ENCODE data around the gene CDC42EP4. TPM values are rescaled to one million over a fixed set of nuclear protein-coding genes. Genes with fewer than 3 reads are reported as not detected.

Gene CDC42EP4
- total and polyA plus RNA-seq, 8 donors: 23.2 to 93.3 (median 44.8) TPM

- Histone ChIP-seq H3K4me3 (no peak overlapping the region), H3K36me3 (peaks cover 26 to 54% (median 42%) of the 10 kb centered on the region in 4 donors), H3K9me3 (no peaks in the 10 kb centered on the region), H3K27ac (peak overlapping the region in 3 of 5 donors; percentile 14 to 90 (median 41)), H3K27me3 (no peaks in the 10 kb centered on the region), H3K4me1 (peaks cover 52 to 88% (median 72%) of the 10 kb centered on the region in 4 donors)
- DNase-seq: no peak
- WGBS, 5 donors: 76 to 84% (median 81%) methylated on average over 7 of the region's 7 CpGs
- intact Hi-C loops (cut with DNase I; ENCODE audit: low total_unique reads): no loop called here
- TF ChIP-seq EP300 (IDR thresholded peaks at IDR 0.05) (no peak), CTCF (IDR thresholded peaks at IDR 0.05) (no peak), POLR2AphosphoS5 (IDR thresholded peaks at IDR 0.05) (no peak), POLR2A (IDR thresholded peaks at IDR 0.05) (no peak)
Measured at GRCh38 chr17:73281928-73282327, 29.9 kb downstream of the CDC42EP4 start.

GRCh38 chr17:73280191-73280590 is 31.6 kb downstream of the CDC42EP4 start:
- H3K27ac ChIP-seq: peak overlapping the region in 4 of 5 donors; percentile 33 to 90 (median 62)
- WGBS, 5 donors: 94 to 96% (median 95%) methylated on average over 12 of the region's 12 CpGs

GRCh38 chr17:73279704-73280103 is 32.1 kb downstream of the CDC42EP4 start:
- no peak overlapping the region for H3K4me3 ChIP-seq
- H3K9me3 ChIP-seq: no peaks in the 10 kb centered on the region
- intact Hi-C loops (cut with DNase I; ENCODE audit: low total_unique reads): no loop called here
- H3K36me3 ChIP-seq: peaks cover 9 to 36% (median 20%) of the 10 kb centered on the region in 4 donors
- H3K27ac ChIP-seq: peak overlapping the region; percentile 33 to 90 (median 59)
- H3K27me3 ChIP-seq: no peaks in the 10 kb centered on the region
- TF ChIP-seq EP300 (IDR thresholded peaks at IDR 0.05) (no peak), POLR2AphosphoS5 (IDR thresholded peaks at IDR 0.05) (no peak), CTCF (IDR thresholded peaks at IDR 0.05) (no peak), POLR2A (IDR thresholded peaks at IDR 0.05) (no peak)
- peaks cover 30 to 66% (median 50%) of the 10 kb centered on the region in 4 donors for H3K4me1 ChIP-seq
- WGBS, 5 donors: 62 to 83% (median 76%) methylated on average over 5 to 7 of the region's 7 CpGs
- no peak for DNase-seq

More at GRCh38 chr17:73280191-73280590, 31.6 kb downstream of the CDC42EP4 start:
- H3K4me1 ChIP-seq: peaks cover 35 to 71% (median 55%) of the 10 kb centered on the region in 4 donors
- no peak for DNase-seq
- H3K27me3 ChIP-seq: no peaks in the 10 kb centered on the region
- peaks cover 14 to 40% (median 25%) of the 10 kb centered on the region in 4 donors for H3K36me3 ChIP-seq
- TF ChIP-seq POLR2A (IDR thresholded peaks at IDR 0.05) (no peak), CTCF (IDR thresholded peaks at IDR 0.05) (no peak), EP300 (IDR thresholded peaks at IDR 0.05) (no peak), POLR2AphosphoS5 (IDR thresholded peaks at IDR 0.05) (no peak)
- no peaks in the 10 kb centered on the region for H3K9me3 ChIP-seq
- intact Hi-C loops (cut with DNase I; ENCODE audit: low total_unique reads): no loop called here
- H3K4me3 ChIP-seq: no peak overlapping the region

GRCh38 chr17:73278465-73279453 is 33.0 kb downstream of the CDC42EP4 start:
- H3K9me3 ChIP-seq: no peaks in the 10 kb centered on the region
- no peaks in the 10 kb centered on the region for H3K27me3 ChIP-seq
- peaks cover 0 to 26% (median 12%) of the 10 kb centered on the region in 4 donors for H3K36me3 ChIP-seq
- intact Hi-C loops (cut with DNase I; ENCODE audit: low total_unique reads): no loop called here
- H3K4me3 ChIP-seq: peak overlapping the region in 1 of 4 donors; percentile 8
- H3K27ac ChIP-seq: peak overlapping the region; percentile 45 to 90 (median 79)
- WGBS, 5 donors: 25 to 37% (median 36%) methylated on average over 13 to 14 of the region's 14 CpGs
- TF ChIP-seq POLR2AphosphoS5 (IDR thresholded peaks at IDR 0.05) (no peak), CTCF (IDR thresholded peaks at IDR 0.05) (no peak), POLR2A (IDR thresholded peaks at IDR 0.05) (no peak), EP300 (IDR thresholded peaks at IDR 0.05) (no peak)
- peaks cover 27 to 57% (median 42%) of the 10 kb centered on the region in 4 donors for H3K4me1 ChIP-seq
- DNase-seq: peak; percentile 51 to 75

All from stomach (tissue), 9 donors.